ENCODE measurements around the gene STARD4.

Gene STARD4

GRCh38 chr5:111469293-111469896 is 42.9 kb downstream of the STARD4 start:
- no peak for DNase-seq

- DNase-seq: no peak
These were observed 49.0 kb downstream of the STARD4 start for GRCh38 chr5:111463311-111463710.

GRCh38 chr5:111461934-111462333 is 50.4 kb downstream of the STARD4 start:
- peak; percentile 2 to 46 for DNase-seq

GRCh38 chr5:111461255-111461671 is 51.1 kb downstream of the STARD4 start:
- no peak for DNase-seq

- no peak for DNase-seq
These were observed 57.6 kb downstream of the STARD4 start for GRCh38 chr5:111454776-111455175.

GRCh38 chr5:111454198-111454622 is 58.1 kb downstream of the STARD4 start:
- no peak for DNase-seq

- no peak for DNase-seq
These were observed 58.6 kb downstream of the STARD4 start for GRCh38 chr5:111453747-111454146.

GRCh38 chr5:111453295-111453694 is 59.0 kb downstream of the STARD4 start:
- no peak for DNase-seq

GRCh38 chr5:111447822-111448221 is 64.5 kb downstream of the STARD4 start:
- no peak for DNase-seq

GRCh38 chr5:111447099-111447498 is 65.2 kb downstream of the STARD4 start:
- no peak for DNase-seq

Data from inflammatory macrophage (primary cell).